ENCODE data around the gene SLC38A4.

SLC38A4 gene

GRCh38 chr12:46811185-46811584 is 14.6 kb downstream of the SLC38A4 start:
- no peak for DNase-seq

DNA sequence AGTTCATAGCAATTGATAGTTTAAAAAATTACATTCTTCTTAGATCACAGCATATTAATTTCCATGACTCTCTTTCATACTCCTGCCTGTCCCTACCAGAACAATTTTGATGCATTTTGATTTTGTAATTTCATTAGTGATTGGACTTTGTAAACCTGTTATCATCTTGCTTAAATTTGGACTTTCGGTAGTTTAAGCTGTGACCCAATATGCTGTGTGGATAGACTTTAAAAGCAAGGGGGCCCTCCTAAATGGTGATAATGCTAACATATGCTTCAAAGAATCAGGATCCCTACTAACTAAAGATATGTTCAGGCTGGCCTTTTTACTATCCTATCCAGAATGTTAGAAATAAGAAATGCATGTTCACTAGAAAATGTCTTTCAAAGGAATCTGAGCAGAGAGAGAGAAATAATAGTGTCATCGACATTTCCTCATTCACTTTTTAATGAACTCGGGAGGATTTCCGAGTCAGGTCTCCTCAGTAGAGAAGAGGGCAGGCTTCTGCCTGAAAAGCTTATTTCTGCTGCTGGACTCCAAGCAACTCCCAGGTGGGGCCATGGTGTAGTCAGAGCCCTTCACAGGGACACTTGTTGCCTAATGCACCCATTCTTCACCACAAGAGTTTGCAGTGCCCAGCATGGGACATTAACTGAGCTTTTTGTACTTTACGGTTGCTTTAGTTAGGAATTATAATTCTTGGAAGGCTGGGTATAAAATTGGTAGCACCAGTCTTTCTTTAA is 16.7 kb downstream of the SLC38A4 start:
- no peak for DNase-seq

- no peak for DNase-seq
These were observed 17.5 kb downstream of the SLC38A4 start for GRCh38 chr12:46808317-46808716.

DNA sequence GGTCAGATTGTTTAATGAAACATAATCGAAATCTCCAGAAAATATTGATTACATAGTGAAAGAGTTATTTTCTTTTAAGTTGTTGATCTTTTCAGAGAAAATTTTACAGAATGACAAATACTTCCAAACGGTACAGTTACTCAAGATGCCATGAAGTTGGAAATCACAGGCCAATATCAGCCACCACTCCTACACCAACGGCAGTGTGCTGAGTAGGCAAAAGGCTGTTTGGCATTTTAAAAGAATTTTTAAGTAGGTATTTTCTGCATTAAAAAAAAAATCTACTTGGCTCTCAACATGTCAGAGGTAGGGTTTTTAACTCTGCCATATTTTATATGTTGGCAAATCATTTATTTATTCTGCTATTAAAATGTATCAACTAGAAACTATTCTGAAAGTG is 21.7 kb downstream of the SLC38A4 start:
- DNase-seq: no peak

GRCh38 chr12:46803517-46803916 is 22.3 kb downstream of the SLC38A4 start:
- no peak for DNase-seq

GRCh38 chr12:46801293-46801692 is 24.5 kb downstream of the SLC38A4 start:
- DNase-seq: no peak

- DNase-seq: no peak
These were observed 25.6 kb downstream of the SLC38A4 start for GRCh38 chr12:46800160-46800559.

DNA sequence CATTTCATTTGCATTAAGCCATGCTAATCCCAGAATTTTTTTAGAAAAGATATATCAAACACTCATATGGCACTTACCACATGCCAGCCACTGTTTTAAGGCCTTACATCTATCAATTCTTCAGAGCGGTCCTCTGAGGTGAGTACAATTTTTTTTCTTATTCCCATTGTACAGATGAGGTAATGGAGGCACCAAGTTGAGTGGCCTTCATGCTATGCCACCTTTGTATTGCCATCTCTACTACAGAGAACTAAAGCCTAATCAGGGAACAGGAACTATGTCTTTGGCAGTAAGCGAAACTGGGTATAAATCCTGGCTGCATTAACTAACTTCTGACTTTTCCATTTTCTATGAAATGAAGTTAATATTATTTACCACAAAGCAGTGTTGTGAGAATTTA is 27.1 kb downstream of the SLC38A4 start:
- DNase-seq: no peak

DNA sequence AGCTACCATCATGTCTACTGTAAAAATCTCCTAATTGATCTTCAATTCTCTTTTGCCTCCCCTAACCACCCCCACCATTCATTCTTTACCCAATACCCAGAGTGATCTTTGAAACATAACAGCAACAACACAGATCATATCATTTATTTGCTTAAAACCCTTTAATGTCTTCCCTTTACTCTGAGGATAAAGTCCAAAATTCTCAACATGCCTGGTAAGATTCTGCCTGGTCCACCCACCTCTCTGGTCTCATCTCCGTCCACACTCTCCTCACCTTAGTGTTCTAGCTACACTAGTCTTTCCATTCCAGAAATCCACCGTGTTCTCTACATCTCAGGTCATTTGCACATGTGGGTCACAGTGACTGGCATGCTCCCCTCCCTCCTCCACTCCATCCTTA is 27.7 kb downstream of the SLC38A4 start:
- no peak for DNase-seq

DNA sequence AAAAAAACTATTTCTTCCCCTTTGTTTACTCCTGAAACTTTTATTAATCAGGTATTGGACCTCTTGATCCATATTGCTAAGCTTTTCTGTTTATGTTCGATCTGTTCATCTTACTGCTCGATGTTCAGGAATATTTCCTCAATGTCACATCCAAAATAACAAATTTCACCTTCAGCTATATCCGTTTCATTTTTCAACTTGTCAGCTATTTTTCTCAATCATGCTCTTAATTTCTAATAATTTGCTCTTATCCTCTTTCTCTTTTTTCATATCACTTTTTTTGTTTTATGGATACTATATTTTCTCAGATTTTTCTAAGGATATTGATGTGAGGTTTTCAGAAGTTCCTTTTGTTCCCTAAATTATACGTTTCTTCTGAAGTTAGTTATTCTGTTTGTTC is 29.8 kb downstream of the SLC38A4 start:
- DNase-seq: no peak

DNA sequence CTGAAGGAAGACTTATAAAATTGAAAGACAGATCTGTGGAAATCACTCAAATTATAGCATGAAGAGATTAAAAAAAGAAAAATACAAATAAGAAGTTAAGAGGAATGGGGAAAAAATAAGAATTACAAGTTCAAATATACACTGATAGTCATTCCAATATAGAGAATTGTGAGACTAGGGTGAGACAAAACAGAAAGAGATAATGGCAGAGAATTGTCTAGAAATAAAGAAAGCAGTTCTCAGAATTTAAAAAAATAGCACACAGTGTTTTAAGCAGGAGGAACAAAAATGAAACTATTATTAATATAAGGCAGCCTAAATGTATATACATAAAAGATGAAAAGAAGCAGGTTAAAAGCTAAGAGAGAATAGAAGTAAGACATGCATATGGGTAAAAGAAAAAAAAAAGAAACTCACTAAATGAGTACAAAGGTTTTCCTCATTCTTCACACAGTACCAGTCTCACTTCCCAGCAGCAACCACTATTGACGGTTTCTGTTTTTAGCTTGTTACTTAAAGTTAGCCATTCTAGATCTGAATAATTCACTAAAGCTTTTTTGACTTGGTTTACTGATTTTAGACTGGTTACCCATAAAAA is 31.1 kb downstream of the SLC38A4 start:
- no peak for DNase-seq

- no peak for DNase-seq
These were observed 32.9 kb downstream of the SLC38A4 start for GRCh38 chr12:46792925-46793324.

- DNase-seq: no peak
These were observed 35.7 kb downstream of the SLC38A4 start for GRCh38 chr12:46790066-46790465.

GRCh38 chr12:46788072-46788887 is 37.5 kb downstream of the SLC38A4 start:
- DNase-seq: no peak

DNA sequence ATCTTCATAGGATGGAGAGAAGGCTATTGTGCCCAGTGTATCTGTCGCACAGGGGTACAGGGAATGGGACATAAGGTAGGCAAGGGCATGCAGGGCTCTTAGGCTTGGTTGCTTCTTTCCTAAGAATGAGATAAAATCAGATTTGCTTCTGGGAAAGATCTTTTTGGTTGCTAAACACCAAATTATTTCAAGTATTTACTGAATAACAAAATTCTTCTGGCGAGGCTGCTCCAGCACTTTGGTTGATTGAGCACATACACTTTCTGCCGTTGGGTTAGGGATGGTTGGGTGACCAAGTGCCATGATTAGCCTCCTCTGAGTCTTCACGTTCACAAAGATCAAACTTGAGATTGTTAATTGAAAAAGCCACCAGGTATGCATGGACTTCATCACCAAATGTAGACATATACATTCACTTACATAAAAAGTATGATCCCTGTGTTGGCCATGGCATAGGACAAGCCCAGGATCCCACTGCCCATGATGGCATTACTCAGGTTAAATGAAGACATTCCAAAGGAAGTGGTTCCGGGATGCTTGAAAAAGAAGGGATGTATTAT is 38.2 kb downstream of the SLC38A4 start:
- DNase-seq: no peak

- no peak for DNase-seq
These were observed 39.0 kb downstream of the SLC38A4 start for GRCh38 chr12:46786774-46787173.

- no peak for DNase-seq
These were observed 40.4 kb downstream of the SLC38A4 start for GRCh38 chr12:46785382-46785781.

- DNase-seq: no peak
These were observed 41.9 kb downstream of the SLC38A4 start for GRCh38 chr12:46783871-46784270.

DNA sequence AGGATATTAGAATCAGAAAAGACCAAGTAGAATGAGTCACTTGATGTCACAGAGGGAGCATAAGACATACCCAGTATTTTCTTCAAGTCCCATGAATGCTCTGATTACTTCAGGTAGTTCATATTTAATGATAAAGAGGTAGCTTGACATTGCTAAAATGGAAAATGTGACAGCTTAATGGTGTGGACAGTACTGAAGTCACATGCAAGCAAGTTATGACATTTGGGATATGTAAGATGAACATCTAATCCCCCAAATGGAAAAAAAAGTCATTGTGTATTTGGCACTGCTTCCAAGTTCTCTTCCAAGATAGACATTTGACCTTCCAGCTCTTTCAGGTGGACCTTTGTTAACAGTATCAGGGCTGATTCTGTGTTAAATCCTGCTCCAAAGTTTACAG is 45.9 kb downstream of the SLC38A4 start:
- no peak for DNase-seq

DNA sequence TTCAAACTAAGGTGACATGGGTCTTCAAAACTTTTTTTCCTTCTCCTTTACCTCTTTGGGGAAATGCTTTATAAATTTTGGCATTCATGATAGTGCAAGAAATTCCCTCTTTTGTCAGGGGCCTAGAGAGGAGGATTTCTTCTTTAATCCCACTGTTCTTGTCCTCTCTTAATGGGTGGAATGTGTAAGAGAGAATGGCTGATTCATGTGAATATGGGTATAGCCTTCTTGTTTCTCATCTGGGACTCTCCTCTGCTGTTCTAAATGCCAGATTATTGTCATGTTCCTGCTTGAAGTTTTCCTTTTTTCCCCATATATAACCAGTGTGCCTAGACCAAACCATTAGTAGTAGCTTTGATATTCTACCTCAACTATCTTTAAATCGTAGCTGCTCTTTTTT is 46.7 kb downstream of the SLC38A4 start:
- DNase-seq: no peak

DNA sequence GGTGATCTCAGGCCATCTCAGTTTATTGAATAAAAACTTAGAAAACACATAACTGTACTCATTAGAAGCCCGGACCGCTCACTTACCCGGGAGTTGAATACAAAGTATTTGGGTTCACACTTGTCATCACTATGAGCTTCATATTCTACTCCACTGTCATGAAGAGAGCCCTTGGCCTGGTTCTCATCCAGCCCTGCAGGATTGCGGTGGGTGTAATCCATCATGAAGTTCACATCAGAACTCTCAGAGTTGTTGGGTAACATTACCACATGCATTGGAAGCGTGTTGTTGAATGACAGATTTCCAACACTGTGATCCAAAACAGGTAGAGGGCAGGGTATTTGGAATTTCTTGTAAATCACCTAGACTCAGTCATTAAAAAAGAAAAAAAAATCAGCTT is 47.4 kb downstream of the SLC38A4 start:
- no peak for DNase-seq

- no peak for DNase-seq
These were observed 48.2 kb downstream of the SLC38A4 start for GRCh38 chr12:46777587-46777986.

DNA sequence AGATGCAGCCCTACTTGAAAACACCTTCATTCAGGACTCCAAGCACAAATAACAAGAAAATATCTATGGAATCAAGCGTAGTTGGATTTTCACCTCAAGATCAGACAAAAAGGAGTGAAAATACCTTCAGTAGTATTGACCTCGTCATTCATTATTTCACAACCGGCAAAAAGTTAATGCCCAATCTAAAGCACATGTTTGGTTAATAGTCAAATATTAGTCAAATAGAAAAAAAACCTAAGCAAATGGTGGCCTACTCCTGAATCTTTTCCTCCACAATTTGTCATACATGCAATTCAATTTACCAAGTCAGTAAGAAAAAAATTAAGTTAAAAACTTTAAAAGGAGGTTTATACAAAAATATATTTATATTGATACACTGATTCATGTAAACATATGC is 50.0 kb downstream of the SLC38A4 start:
- DNase-seq: no peak

DNA sequence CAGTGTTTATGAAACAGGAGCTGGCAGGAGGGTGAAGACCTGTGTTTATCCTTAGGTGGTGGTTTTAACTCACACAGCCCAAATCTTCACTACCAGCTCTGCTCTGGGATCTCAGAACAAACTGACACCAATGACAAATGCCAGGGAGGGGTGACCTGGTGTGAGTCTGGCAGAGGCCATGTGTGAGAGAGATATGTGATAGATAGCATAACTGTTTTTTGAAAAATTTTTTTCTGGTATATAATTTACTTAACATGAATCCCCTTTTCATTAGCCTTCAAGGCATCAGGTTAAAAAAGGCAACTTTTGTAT is 51.5 kb downstream of the SLC38A4 start:
- no peak for DNase-seq
